GM23248 (cell line): Measurements from ENCODE around the gene CD109. TPM values are rescaled to one million over a fixed set of nuclear protein-coding genes. Genes with fewer than 3 reads are reported as not detected.

Experiments
- DNase-seq: peaks from one replicate; pipeline ENCODE4 v3.0.0-alpha.2; 2015
- H2AFZ ChIP-seq: fragments of 200-600 bp; sonication (generic); 2 replicates; pipeline ENCODE4 v1.6.1; 2016; ENCODE audit warnings: antibody characterized with exemption
- H3F3A ChIP-seq: fragments of 200-600 bp; sonication (generic); 2 replicates; pipeline ENCODE4 v1.6.1; 2016; ENCODE audit warnings: mild to moderate bottlenecking, antibody characterized with exemption, mixed run types; ENCODE audit not compliant: insufficient read depth
- H3K27ac ChIP-seq: fragments of 200-600 bp; sonication (generic); 2 replicates; pipeline ENCODE4 v1.5.1; 2016; ENCODE audit warnings: mild to moderate bottlenecking
- H3K27me3 ChIP-seq: fragments of 200-600 bp; sonication (generic); replicated peaks from 2 replicates; pipeline ENCODE4 v1.6.1; 2016; ENCODE audit warnings: mild to moderate bottlenecking; ENCODE audit not compliant: insufficient read depth
- H3K36me3 ChIP-seq: fragments of 200-600 bp; sonication (generic); 2 replicates; pipeline ENCODE4 v1.6.1; 2016; ENCODE audit warnings: low read depth, mild to moderate bottlenecking
- H3K4me1 ChIP-seq: fragments of 200-600 bp; sonication (generic); 2 replicates; pipeline ENCODE4 v1.6.1; 2016; ENCODE audit warnings: mild to moderate bottlenecking; ENCODE audit not compliant: insufficient read depth
- H3K4me2 ChIP-seq: fragments of 200-600 bp; sonication (generic); one replicate; pipeline ENCODE4 v1.6.1; 2016; ENCODE audit warnings: mild to moderate bottlenecking; ENCODE audit not compliant: unreplicated experiment
- H3K4me3 ChIP-seq: fragments of 200-600 bp; sonication (generic); 2 replicates; pipeline ENCODE4 v1.5.1; 2016; ENCODE audit warnings: mild to moderate bottlenecking
- H3K79me2 ChIP-seq: fragments of 200-600 bp; sonication (generic); 2 replicates; pipeline ENCODE4 v1.6.1; 2016; ENCODE audit warnings: mild to moderate bottlenecking; ENCODE audit not compliant: insufficient read depth
- H3K9ac ChIP-seq: fragments of 200-600 bp; sonication (generic); 2 replicates; pipeline ENCODE4 v1.6.1; 2016; ENCODE audit warnings: mild to moderate bottlenecking
- H3K9me2 ChIP-seq: fragments of 200-600 bp; sonication (generic); 2 replicates; pipeline ENCODE4 v1.6.1; 2016; ENCODE audit warnings: mixed run types, mild to moderate bottlenecking, moderate library complexity; ENCODE audit not compliant: insufficient read depth
- H3K9me3 ChIP-seq: fragments of 200-600 bp; sonication (generic); one replicate; pipeline ENCODE4 v1.6.1; 2017; ENCODE audit warnings: low read depth
- H4K20me1 ChIP-seq: fragments of 200-600 bp; sonication (generic); 2 replicates; pipeline ENCODE4 v1.6.0; 2016; ENCODE audit not compliant: insufficient read depth
- EZH2 ChIP-seq: fragments of 200-600 bp; sonication (generic); IDR thresholded peaks from 2 replicates; pipeline ENCODE4 v1.6.1; 2018; ENCODE audit warnings: antibody characterized with exemption, mild to moderate bottlenecking; ENCODE audit not compliant: insufficient read depth, poor library complexity, severe bottlenecking
- EZH2phosphoT487 ChIP-seq: fragments of 200-600 bp; sonication (generic); IDR thresholded peaks from 2 replicates; pipeline ENCODE4 v1.6.1; 2018; ENCODE audit warnings: antibody characterized with exemption, moderate library complexity, mild to moderate bottlenecking, low read depth; ENCODE audit not compliant: insufficient read depth
- WGBS, 2 experiments: methylation state at CpG; one replicate each; pipeline ENCODE4 v1.1.6; 2015 to 2017; ENCODE audit warnings: low lambda C conversion rate in 2 of 2, low coverage in 1 of 2; ENCODE audit errors: missing lambda C conversion rate in 2 of 2; 5-methylcytosine and 5-hydroxymethylcytosine counted together
- in situ Hi-C: fragments of 300-500 bp; cut with MboI; formaldehyde crosslinking; loops from 2 replicates; pipeline ENCODE4 v1.15.0; 2020
- polyA plus RNA-seq: library from polyadenylated mRNA; unstranded; fragments of >200 nt; fragmentation: Nextera tagmentation; extraction: Ambion mirVana; gene quantifications from 2 replicates; pipeline ENCODE4 v1.2.1, GENCODE V29; 2016
- total RNA-seq: library from RNA; depleted of rRNA; stranded (reverse); fragments of >200 nt; shearing (Covaris generic); gene quantifications from 2 replicates; pipeline ENCODE4 v1.2.3, GENCODE V29; 2014

CD109 gene
- total and polyA plus RNA-seq, 2 experiments from 2014 or later: 31.3 to 68.6 TPM

GRCh38 chr6:73791336-73791735, 95.3 kb downstream of the CD109 start:
- Histone ChIP-seq H3K4me2 (no peak overlapping the region), H3K27me3 (no peaks in the 10 kb centered on the region), H3K9me3 (no peaks in the 10 kb centered on the region), H2AFZ (no peak overlapping the region), H3K27ac (no peak overlapping the region), H3K36me3 (peaks cover 40% of the 10 kb centered on the region), H3K79me2 (no peaks in the 10 kb centered on the region), H3K4me1 (peaks cover 12% of the 10 kb centered on the region), H3K4me3 (no peak overlapping the region), H3F3A (peaks cover 29% of the 10 kb centered on the region), H3K9ac (no peak overlapping the region), H4K20me1 (no peaks in the 10 kb centered on the region), H3K9me2 (no peaks in the 10 kb centered on the region)
- WGBS, 2 experiments: 81 to 82% methylated on average over 6 of the region's 6 CpGs
- no peak for DNase-seq
- in situ Hi-C loops: no loop called here
- TF ChIP-seq EZH2phosphoT487: no peak
- TF ChIP-seq EZH2: no peak

GRCh38 chr6:73792738-73793137, 96.7 kb downstream of the CD109 start:
- Histone ChIP-seq H3K79me2 (no peaks in the 10 kb centered on the region), H3K27me3 (no peaks in the 10 kb centered on the region), H2AFZ (no peak overlapping the region), H3K9ac (no peak overlapping the region), H3K4me1 (peaks cover 26% of the 10 kb centered on the region), H4K20me1 (no peaks in the 10 kb centered on the region), H3K9me3 (no peaks in the 10 kb centered on the region), H3K4me3 (no peak overlapping the region), H3K9me2 (no peaks in the 10 kb centered on the region), H3F3A (peaks cover 29% of the 10 kb centered on the region), H3K27ac (no peak overlapping the region), H3K4me2 (no peak overlapping the region), H3K36me3 (peaks cover 28% of the 10 kb centered on the region)
- in situ Hi-C loops: no loop called here
- no peak for DNase-seq
- 94 to 98% methylated on average over 2 of the region's 2 CpGs for WGBS, 2 experiments
- TF ChIP-seq EZH2 (no peak), EZH2phosphoT487 (no peak)

- Histone ChIP-seq H3K9ac (0 out of 2 replicates have a peak overlapping the region, but pooled peaks have one; percentile 4), H3K9me3 (no peaks in the 10 kb centered on the region), H3K4me2 (peak overlapping the region; percentile 37), H3K27ac (peak overlapping the region; percentile 72), H3K4me3 (no peak overlapping the region), H3K79me2 (no peaks in the 10 kb centered on the region), H4K20me1 (no peaks in the 10 kb centered on the region), H3K9me2 (no peaks in the 10 kb centered on the region), H3K27me3 (no peaks in the 10 kb centered on the region), H2AFZ (0 out of 2 replicates have a peak overlapping the region, but pooled peaks have one; percentile 1), H3K4me1 (peaks cover 34% of the 10 kb centered on the region), H3K36me3 (peaks cover 10% of the 10 kb centered on the region), H3F3A (peaks cover 25% of the 10 kb centered on the region)
- 17 to 27% methylated on average over 4 of the region's 4 CpGs for WGBS, 2 experiments
- TF ChIP-seq EZH2 (no peak), EZH2phosphoT487 (no peak)
- in situ Hi-C loops: no loop called here
- peak; percentile 52 for DNase-seq
Observed at GRCh38 chr6:73796881-73797280, 100.9 kb downstream of the CD109 start.

GRCh38 chr6:73797861-73798260, 101.9 kb downstream of the CD109 start:
- Histone ChIP-seq H3F3A (peaks cover 33% of the 10 kb centered on the region), H3K9me2 (no peaks in the 10 kb centered on the region), H3K9ac (no peak overlapping the region), H3K27ac (peak overlapping the region; percentile 72), H3K36me3 (peaks cover 4% of the 10 kb centered on the region; the same call in 1 of the 2 replicates), H3K27me3 (no peaks in the 10 kb centered on the region), H3K79me2 (no peaks in the 10 kb centered on the region), H3K9me3 (no peaks in the 10 kb centered on the region), H4K20me1 (no peaks in the 10 kb centered on the region), H3K4me1 (peaks cover 42% of the 10 kb centered on the region), H3K4me2 (peak overlapping the region; percentile 14), H2AFZ (no peak overlapping the region), H3K4me3 (no peak overlapping the region)
- peak; percentile 52 for DNase-seq
- TF ChIP-seq EZH2phosphoT487 (no peak), EZH2 (no peak)
- WGBS, 2 experiments: 81 to 84% methylated on average over 4 to 6 of the region's 6 CpGs
- in situ Hi-C loops: no loop called here
